Retinal pigment epithelial cell (primary cell): ENCODE results near the gene PDE4D.

ENCODE experiments used
- DNase-seq: peaks from one replicate; pipeline ENCODE4 v3.0.0-alpha.2; 2010; ENCODE audit warnings: low read depth
- H3K4me3 ChIP-seq: 2 replicates; pipeline ENCODE4 v1.5.1; 2011; ENCODE audit warnings: mild to moderate bottlenecking, low read length, control low read depth, moderate library complexity
- TF ChIP-seq, protein P1 (sequence below): conservative IDR thresholded peaks from 2 replicates; pipeline ENCODE4 v1.5.1; 2011; ENCODE audit warnings: low read depth, low read length, control low read depth, inconsistent platforms

Gene PDE4D

DNA sequence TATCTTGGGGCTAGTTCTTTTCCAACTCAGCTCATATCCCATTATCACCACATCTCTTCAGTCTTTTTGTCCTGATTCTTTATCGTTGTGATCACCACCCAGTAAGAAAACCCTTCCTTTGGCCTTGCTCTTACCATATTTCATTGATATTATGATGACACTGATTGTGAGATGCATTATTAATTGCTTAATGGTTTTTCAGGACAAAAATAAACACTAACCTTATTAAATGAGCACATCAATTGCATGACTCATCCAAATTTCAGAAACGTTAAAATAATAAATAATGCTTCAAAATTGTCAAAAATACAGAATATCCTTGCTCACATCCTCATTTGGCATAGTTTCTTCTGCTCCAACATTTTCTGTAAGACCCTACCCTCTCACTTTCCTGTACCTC is 270.7 kb downstream of the PDE4D start:
- TF ChIP-seq, protein P1, sequence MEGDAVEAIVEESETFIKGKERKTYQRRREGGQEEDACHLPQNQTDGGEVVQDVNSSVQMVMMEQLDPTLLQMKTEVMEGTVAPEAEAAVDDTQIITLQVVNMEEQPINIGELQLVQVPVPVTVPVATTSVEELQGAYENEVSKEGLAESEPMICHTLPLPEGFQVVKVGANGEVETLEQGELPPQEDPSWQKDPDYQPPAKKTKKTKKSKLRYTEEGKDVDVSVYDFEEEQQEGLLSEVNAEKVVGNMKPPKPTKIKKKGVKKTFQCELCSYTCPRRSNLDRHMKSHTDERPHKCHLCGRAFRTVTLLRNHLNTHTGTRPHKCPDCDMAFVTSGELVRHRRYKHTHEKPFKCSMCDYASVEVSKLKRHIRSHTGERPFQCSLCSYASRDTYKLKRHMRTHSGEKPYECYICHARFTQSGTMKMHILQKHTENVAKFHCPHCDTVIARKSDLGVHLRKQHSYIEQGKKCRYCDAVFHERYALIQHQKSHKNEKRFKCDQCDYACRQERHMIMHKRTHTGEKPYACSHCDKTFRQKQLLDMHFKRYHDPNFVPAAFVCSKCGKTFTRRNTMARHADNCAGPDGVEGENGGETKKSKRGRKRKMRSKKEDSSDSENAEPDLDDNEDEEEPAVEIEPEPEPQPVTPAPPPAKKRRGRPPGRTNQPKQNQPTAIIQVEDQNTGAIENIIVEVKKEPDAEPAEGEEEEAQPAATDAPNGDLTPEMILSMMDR, result no peak
- no peak for DNase-seq
- H3K4me3 ChIP-seq, result no peak overlapping the region

DNA sequence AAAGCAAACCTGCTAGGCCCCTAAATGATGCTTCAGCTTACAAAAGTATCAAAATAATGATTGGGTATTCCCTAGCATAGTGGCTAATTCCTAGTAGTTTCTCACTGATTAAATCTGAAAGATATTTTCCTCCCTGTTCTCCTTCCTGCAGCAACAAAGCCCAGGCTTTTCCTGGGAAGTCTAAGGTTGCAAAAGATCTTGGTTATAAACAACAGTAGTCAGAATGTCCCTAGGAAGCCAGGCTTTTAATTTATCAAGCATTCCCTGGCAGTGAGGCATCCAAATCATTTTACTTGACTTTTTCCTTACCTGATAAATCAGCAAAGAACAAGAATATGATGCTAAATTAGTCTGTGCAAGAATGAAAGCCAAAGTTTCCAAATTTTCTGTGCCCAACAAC is 272.0 kb downstream of the PDE4D start:
- TF ChIP-seq, protein P1, result no peak
- no peak overlapping the region for H3K4me3 ChIP-seq
- no peak for DNase-seq

DNA sequence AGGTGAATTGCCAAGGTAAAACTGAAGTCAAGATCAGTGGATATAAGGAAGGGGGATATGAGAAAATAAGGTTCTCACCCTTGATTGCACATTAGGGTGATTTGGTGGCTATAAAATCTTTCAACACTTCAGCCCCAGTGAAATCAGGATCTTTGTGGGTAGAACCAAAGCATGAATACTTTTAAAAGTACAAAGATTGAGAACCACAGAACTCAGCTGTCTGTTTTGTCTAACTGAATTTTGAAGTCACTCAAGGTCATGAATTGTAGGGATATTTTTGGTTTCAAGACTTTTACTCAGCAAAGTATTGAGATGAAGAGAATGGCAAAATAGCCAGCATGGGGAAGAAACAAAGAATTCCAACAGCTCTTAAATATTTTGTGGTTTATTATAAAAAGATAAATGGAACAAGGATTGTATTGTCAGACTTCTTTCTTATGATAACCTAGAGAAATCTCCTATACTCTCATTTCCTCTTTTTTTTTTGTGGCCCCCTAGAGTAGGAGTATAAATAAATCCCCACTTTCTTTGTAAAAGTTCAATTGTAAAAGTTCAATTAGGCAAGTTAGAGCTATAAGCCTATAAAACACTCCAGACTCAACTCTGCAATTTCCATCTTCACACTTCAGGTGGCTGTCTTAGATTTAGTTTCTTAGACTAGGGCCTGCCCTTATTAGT is 272.9 kb downstream of the PDE4D start:
- no peak for DNase-seq
- no peak overlapping the region for H3K4me3 ChIP-seq
- TF ChIP-seq, protein P1, result no peak

DNA sequence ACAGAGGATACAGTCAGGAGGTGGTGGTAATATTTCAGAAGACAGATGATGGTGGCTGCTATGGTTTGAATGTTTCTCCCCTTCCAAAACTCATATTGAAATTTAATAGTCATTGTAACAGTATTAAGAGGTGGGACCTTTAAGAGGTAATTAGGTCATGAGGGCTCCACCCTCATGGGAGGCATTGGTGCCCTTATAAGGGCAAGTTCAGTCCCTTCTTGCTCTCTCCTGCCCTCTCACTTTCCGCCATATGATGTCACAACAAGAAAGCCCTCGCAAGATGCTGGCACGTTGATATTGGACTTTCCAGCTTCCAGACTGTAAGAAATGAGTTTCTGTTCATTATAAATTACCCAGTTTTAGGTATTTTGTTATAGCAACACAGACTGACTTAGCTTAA is 274.9 kb downstream of the PDE4D start:
- TF ChIP-seq, protein P1, result no peak
- no peak overlapping the region for H3K4me3 ChIP-seq
- no peak for DNase-seq

DNA sequence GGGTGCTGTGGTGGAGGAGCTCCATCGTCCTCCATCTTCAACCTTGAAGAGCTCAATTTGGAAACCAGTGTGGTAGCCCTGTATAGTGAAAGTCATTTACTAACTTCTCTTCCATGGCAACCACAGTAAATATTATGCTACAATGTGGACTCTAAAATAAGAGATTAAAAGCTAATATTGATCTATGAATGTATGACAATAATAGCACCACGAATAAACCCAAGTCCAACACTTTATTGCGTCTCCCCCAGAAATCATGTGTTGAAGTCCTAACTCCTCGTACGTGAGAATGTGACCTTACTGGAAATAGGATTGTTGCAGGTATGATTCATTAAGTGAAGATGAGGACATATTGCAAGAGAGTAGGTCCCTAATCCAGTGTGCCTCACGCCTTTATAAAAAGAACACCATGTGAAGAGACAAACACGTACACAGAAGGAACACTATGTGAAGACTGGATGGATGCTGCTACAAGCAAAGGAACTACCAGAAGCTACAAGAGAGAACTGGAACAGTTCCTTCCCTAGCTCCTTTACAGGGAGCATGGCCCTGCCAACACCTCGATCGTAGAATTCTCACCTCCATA is 276.2 kb downstream of the PDE4D start:
- TF ChIP-seq, protein P1, result no peak
- no peak overlapping the region for H3K4me3 ChIP-seq
- DNase-seq, result no peak

DNA sequence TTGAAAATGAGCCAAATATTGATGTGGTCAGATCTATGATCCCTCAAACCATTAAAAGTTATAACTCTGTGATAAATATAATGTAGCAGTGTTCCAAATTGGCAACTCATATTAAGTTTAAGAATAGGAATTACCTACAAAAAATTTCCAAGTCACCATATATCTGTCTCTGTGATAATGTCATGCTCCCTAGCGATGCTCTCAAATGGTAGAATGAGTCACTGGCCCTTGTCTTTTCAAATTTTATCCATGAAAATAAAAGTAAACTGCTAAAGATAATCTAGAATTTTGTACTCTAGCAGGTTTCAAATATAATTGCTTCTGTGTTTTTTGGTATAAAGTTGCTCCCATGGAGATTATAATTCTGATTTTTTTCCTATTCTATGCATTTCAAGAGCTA is 277.1 kb downstream of the PDE4D start:
- DNase-seq, result no peak
- H3K4me3 ChIP-seq, result no peak overlapping the region
- TF ChIP-seq, protein P1, result no peak

DNA sequence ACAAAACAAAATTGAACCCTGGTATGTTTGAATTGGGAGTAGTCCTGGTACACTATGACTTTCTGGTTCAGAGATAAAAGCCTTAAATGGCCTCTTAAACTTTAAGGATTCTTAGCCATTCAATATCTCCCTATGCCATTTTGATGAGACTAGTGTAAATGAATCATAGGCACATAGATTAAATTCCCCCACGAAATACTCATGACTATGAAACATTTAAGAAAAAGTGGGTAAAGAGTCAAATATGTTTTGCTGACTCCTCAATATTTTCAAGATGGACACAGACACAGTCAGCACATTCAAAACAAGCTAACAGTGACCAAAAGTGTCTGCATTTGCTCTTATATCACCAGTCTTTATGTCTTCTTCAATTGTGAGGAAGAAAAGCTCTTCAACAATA is 278.3 kb downstream of the PDE4D start:
- TF ChIP-seq, protein P1, result no peak
- no peak for DNase-seq
- no peak overlapping the region for H3K4me3 ChIP-seq
